Measurements from ENCODE around the gene ACVR2B. TPM values are rescaled to one million over a fixed set of nuclear protein-coding genes. Genes with fewer than 3 reads are reported as not detected.
"Not testable (repeated sequence)": the region's sequence is repeated elsewhere in the genome, so short reads cannot be mapped to it uniquely, and the experiment has no call there.

Gene ACVR2B
- 0.53 TPM for polyA plus RNA-seq (2012; ENCODE audit: low read depth, missing spikeins)

- no peak for TF ChIP-seq PAX5 (IDR thresholded peaks at IDR 0.05; ENCODE audit: insufficient read depth, low read length, severe bottlenecking)
- TF ChIP-seq POLR2AphosphoS5 (IDR thresholded peaks at IDR 0.05; ENCODE audit: low read depth, low read length), result no peak
- TF ChIP-seq TAF1 (IDR thresholded peaks at IDR 0.05; ENCODE audit: low read depth, low read length), result peak; percentile 49; the same call in 1 of the 2 replicates
- FAIRE-seq (no peak), DNase-seq (ENCODE audit: insufficient read length, low spot score) (peak; percentile 78)
Measured at GRCh38 chr3:38453075-38453912, at the start of gene ACVR2B. Gene ACVR2B, plus strand, starts transcription at chr3:38453890. Its CDS starts 433 bp downstream, at chr3:38454323.

GRCh38 chr3:38404286-38404685 is 49.4 kb upstream of the ACVR2B start:
- TF ChIP-seq SPI1 (IDR thresholded peaks at IDR 0.05; ENCODE audit: low read depth, low read length), result no peak
- TF ChIP-seq POU2F2 (IDR thresholded peaks at IDR 0.05; ENCODE audit: low read depth, low read length), result no peak
- TF ChIP-seq TAF1 (IDR thresholded peaks at IDR 0.05; ENCODE audit: low read depth, low read length), result no peak
- no peak for TF ChIP-seq POLR2A (IDR thresholded peaks at IDR 0.05; ENCODE audit: low read depth, low read length)
- no peak for TF ChIP-seq POLR2AphosphoS5 (IDR thresholded peaks at IDR 0.05; ENCODE audit: low read depth, low read length)
- TF ChIP-seq PAX5 (IDR thresholded peaks at IDR 0.05; ENCODE audit: insufficient read depth, low read length, severe bottlenecking), result no peak
- FAIRE-seq (no peak), DNase-seq (ENCODE audit: insufficient read length, low spot score) (no peak)

DNA sequence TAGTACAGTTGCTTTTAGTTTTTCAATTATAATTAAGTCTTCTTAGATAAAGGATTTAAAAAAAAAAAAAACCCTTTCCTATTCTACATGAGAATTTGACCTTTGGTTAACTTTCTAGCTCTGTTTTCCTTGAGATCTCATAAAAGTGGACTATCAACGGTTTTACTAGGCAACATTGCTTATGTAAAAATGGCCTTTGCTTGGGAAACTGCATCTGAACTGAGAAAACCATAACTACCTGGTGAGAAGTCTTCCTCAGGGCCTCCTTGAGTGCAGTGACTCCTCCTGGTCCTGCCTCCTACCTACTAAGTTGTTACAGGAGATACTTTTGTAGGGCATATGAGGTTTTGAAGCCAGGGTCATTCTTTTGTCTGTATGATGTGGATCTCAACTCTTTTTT is 42.1 kb upstream of the ACVR2B start:
- no peak for DNase-seq (ENCODE audit: insufficient read length, low spot score)
- FAIRE-seq, result no peak
- no peak for TF ChIP-seq SPI1 (IDR thresholded peaks at IDR 0.05; ENCODE audit: low read depth, low read length)
- no peak for TF ChIP-seq PAX5 (IDR thresholded peaks at IDR 0.05; ENCODE audit: insufficient read depth, low read length, severe bottlenecking)
- TF ChIP-seq POLR2AphosphoS5 (IDR thresholded peaks at IDR 0.05; ENCODE audit: low read depth, low read length), result no peak
- TF ChIP-seq POU2F2 (IDR thresholded peaks at IDR 0.05; ENCODE audit: low read depth, low read length), result no peak
- TF ChIP-seq TAF1 (IDR thresholded peaks at IDR 0.05; ENCODE audit: low read depth, low read length), result no peak
- TF ChIP-seq POLR2A (IDR thresholded peaks at IDR 0.05; ENCODE audit: low read depth, low read length), result no peak

DNA sequence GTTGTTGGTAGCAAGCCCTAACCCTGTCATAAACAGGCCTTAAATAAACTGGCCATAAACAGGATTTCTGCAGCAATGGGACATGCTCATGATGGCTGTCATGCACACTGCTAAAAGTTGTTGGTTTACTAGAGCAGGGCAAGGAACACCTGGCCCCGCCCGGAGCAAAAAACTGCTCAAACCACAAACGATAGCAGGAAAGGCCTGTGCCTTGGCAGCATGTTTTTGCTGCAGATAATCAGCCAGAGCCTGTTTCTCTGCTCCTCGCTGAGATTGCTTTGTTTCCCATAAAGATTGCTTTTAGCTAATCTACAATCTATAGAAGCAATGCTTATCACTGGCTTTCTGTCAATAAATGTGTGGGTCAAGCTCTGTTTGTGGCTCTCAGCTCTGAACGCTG is 32.9 kb upstream of the ACVR2B start:
- DNase-seq (ENCODE audit: insufficient read length, low spot score); FAIRE-seq: not testable (repeated sequence)

DNA sequence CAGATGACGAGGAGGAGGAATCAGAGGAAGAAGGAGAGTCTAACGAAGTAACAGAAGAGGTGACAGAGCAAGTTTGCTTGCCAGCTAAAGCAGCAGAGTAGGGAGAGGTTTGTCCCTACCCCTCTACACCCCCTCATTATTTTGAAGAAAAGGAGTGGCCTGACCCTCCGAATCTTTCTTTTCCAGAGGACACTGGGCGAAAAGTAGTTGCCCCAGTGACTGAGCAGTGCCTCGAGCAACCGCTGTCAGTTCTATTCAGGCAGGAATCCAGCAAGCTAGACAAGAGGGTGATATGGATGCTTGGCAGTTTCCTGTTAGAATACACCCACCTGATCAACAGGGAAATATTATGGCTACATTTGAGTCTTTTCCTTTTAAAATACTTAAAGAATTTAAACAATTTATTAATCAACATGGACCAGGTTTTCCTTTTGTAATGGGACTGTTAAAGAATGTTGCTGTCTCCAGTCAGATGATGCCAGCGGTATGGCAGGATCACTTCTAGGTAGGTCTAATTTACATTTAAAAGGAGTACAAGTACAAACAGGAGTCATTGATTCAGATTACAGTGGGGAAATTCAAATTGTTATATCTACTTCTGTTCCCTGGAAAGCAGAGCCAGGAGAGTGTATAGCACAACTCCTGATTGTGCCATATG is 31.9 kb upstream of the ACVR2B start:
- FAIRE-seq, result no peak
- no peak for DNase-seq (ENCODE audit: insufficient read length, low spot score)

GRCh38 chr3:38426798-38427426 is 26.8 kb upstream of the ACVR2B start:
- not testable (repeated sequence) for DNase-seq (ENCODE audit: insufficient read length, low spot score)
- FAIRE-seq, result peak; percentile 62

More for the DNA sequence above, 31.9 kb upstream of the ACVR2B start:
- TF ChIP-seq TAF1 (IDR thresholded peaks at IDR 0.05; ENCODE audit: low read depth, low read length) (no peak), SPI1 (IDR thresholded peaks at IDR 0.05; ENCODE audit: low read depth, low read length) (no peak), POU2F2 (IDR thresholded peaks at IDR 0.05; ENCODE audit: low read depth, low read length) (no peak), PAX5 (IDR thresholded peaks at IDR 0.05; ENCODE audit: insufficient read depth, low read length, severe bottlenecking) (no peak), POLR2A (IDR thresholded peaks at IDR 0.05; ENCODE audit: low read depth, low read length) (no peak), POLR2AphosphoS5 (IDR thresholded peaks at IDR 0.05; ENCODE audit: low read depth, low read length) (no peak)

- not testable (repeated sequence) for FAIRE-seq; DNase-seq (ENCODE audit: insufficient read length, low spot score)
Measured at GRCh38 chr3:38432871-38433658, 20.6 kb upstream of the ACVR2B start.

- not testable (repeated sequence) for FAIRE-seq; DNase-seq (ENCODE audit: insufficient read length, low spot score)
Measured at GRCh38 chr3:38433661-38434060, 20.0 kb upstream of the ACVR2B start.

DNA sequence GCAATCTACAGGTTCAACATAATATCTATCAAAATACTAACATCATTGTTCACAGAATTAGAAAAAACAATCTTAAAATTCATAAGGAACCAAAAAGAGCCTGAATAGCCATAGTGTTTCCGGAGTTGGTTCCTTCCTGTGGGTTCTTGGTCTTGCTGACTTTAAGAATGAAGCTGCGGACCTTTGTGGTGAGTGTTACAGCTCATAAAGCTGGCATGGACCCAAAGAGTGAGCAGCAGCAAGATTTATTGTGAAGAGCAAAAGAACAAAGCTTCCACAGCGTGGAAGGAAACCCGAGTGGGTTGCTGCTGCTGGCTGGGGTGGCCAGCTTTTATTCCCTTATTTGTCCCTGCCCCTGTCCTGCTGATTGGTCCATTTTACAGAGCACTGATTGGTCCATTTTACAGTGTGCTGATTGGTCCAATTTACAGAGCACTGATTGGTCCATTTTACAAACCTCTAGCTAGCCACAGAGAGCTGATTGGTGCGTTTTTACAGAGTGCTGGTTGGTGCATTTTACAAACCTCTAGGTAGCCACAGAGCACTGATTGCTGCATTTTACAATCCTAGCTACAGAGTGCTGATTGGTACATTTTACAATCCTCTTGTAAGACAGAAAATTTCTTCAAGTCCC is 15.1 kb upstream of the ACVR2B start:
- not testable (repeated sequence) for DNase-seq (ENCODE audit: insufficient read length, low spot score); FAIRE-seq

DNA sequence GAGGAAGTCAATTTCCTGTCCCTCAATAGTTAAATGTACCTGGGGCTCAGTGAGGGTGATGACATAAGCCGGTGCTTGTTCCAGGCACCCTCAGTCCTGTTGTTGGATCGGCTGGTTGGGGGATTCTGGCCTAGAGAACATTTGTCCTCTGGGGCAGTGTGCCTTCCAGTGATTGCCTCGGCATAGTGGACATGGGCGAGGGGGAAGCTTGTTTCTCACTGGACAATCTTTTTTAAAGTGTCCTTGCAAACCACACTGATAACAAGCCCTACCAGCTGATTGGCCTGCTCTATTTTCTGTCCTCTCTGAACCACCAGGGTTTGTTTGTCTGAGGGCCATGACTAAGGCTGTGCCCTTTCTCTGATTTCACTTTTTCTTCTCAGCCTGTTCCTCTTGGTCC is 10.5 kb upstream of the ACVR2B start:
- not testable (repeated sequence) for FAIRE-seq

More for the DNA sequence above, 10.5 kb upstream of the ACVR2B start:
- DNase-seq (ENCODE audit: insufficient read length, low spot score), result not testable (repeated sequence)
